Activated naive CD8-positive, alpha-beta T cell treated with anti-CD3 and anti-CD28 coated beads, Interleukin-2, amount 50 U/mL, for 24 hours (primary cell): ENCODE results near the gene COQ2.
"Not testable (repeated sequence)": the region's sequence is repeated elsewhere in the genome, so short reads cannot be mapped to it uniquely, and the experiment has no call there.

Experiments used
- ATAC-seq: fragments of 150-1000 bp; cut with Tn5 transposase; one replicate; pipeline ENCODE4 v1.10.0; 2021
- DNase-seq: peaks from one replicate; pipeline ENCODE4 v3.0.0; 2021
- H3K27ac Mint-ChIP-seq: one replicate; pipeline ENCODE4 v1.8.0; 2021; ENCODE audit warnings: mild to moderate bottlenecking, mixed read lengths
- H3K27me3 Mint-ChIP-seq: one replicate; pipeline ENCODE4 v1.8.0; 2021; ENCODE audit warnings: mixed read lengths
- H3K36me3 Mint-ChIP-seq: one replicate; pipeline ENCODE4 v1.8.0; 2021; ENCODE audit warnings: low read depth, mixed read lengths
- H3K4me1 Mint-ChIP-seq: one replicate; pipeline ENCODE4 v1.8.0; 2021; ENCODE audit warnings: mixed read lengths
- H3K4me3 Mint-ChIP-seq: one replicate; pipeline ENCODE4 v1.8.0; 2021; ENCODE audit warnings: mild to moderate bottlenecking, moderate library complexity, mixed read lengths
- H3K9me3 Mint-ChIP-seq: one replicate; pipeline ENCODE4 v1.8.0; 2021; ENCODE audit warnings: mixed read lengths

The COQ2 gene

GRCh38 chr4:83305187-83305586 is 20.6 kb upstream of the COQ2 start:
- Mint-ChIP-seq H3K4me3 (no peak overlapping the region), H3K36me3 (peaks cover 3% of the 10 kb centered on the region), H3K27me3 (no peaks in the 10 kb centered on the region), H3K4me1 (peaks cover 3% of the 10 kb centered on the region), H3K9me3 (no peaks in the 10 kb centered on the region), H3K27ac (no peak overlapping the region)
- ATAC-seq (no peak), DNase-seq (no peak)

GRCh38 chr4:83297548-83298260 is 13.1 kb upstream of the COQ2 start:
- Mint-ChIP-seq H3K4me1 (peaks cover 13% of the 10 kb centered on the region), H3K27ac (no peak overlapping the region), H3K27me3 (no peaks in the 10 kb centered on the region), H3K36me3 (peaks cover 2% of the 10 kb centered on the region), H3K4me3 (no peak overlapping the region), H3K9me3 (no peaks in the 10 kb centered on the region)
- DNase-seq, result no peak
- no peak for ATAC-seq

- no peak for ATAC-seq
- Mint-ChIP-seq H3K4me1 (peaks cover 12% of the 10 kb centered on the region), H3K4me3 (no peak overlapping the region), H3K36me3 (peaks cover 2% of the 10 kb centered on the region), H3K27me3 (no peaks in the 10 kb centered on the region), H3K27ac (no peak overlapping the region), H3K9me3 (peaks cover 12% of the 10 kb centered on the region)
- no peak for DNase-seq
These were observed 8.9 kb upstream of the COQ2 start for GRCh38 chr4:83293305-83294046.

- H3K27me3 Mint-ChIP-seq, result not testable (repeated sequence)
These were observed 5.6 kb upstream of the COQ2 start for GRCh38 chr4:83290059-83290774.

GRCh38 chr4:83288381-83288780 is 3.8 kb upstream of the COQ2 start:
- not testable (repeated sequence) for H3K27ac Mint-ChIP-seq, H3K4me3 Mint-ChIP-seq, DNase-seq, H3K27me3 Mint-ChIP-seq, H3K36me3 Mint-ChIP-seq, ATAC-seq
- Mint-ChIP-seq H3K4me1 (peaks cover 21% of the 10 kb centered on the region), H3K9me3 (peaks cover 12% of the 10 kb centered on the region)

More at GRCh38 chr4:83290059-83290774, 5.6 kb upstream of the COQ2 start:
- H3K4me1 Mint-ChIP-seq, H3K4me3 Mint-ChIP-seq, ATAC-seq, H3K36me3 Mint-ChIP-seq, H3K27ac Mint-ChIP-seq, DNase-seq: not testable (repeated sequence)
- peaks cover 12% of the 10 kb centered on the region for H3K9me3 Mint-ChIP-seq

- peak overlapping the region; percentile 93 for H3K27ac Mint-ChIP-seq
- peaks cover 4% of the 10 kb centered on the region for H3K9me3 Mint-ChIP-seq
- DNase-seq (peak; percentile 16), ATAC-seq (no peak)
- peaks cover 40% of the 10 kb centered on the region for H3K4me1 Mint-ChIP-seq
- H3K4me3 Mint-ChIP-seq, result peak overlapping the region; percentile 88
- no peaks in the 10 kb centered on the region for H3K27me3 Mint-ChIP-seq
- no peaks in the 10 kb centered on the region for H3K36me3 Mint-ChIP-seq
These were observed 433 bp upstream of the COQ2 start for GRCh38 chr4:83285055-83285407.

- H3K4me3 Mint-ChIP-seq, result peak overlapping the region; percentile 84
- H3K27ac Mint-ChIP-seq, result no peak overlapping the region
- DNase-seq (no peak), ATAC-seq (no peak)
- peaks cover 10% of the 10 kb centered on the region for H3K36me3 Mint-ChIP-seq
- peaks cover 40% of the 10 kb centered on the region for H3K4me1 Mint-ChIP-seq
- H3K27me3 Mint-ChIP-seq, result no peaks in the 10 kb centered on the region
- no peaks in the 10 kb centered on the region for H3K9me3 Mint-ChIP-seq
These were observed 1.4 kb downstream of the COQ2 start for GRCh38 chr4:83283181-83283580.

- Mint-ChIP-seq H3K36me3 (peaks cover 17% of the 10 kb centered on the region), H3K9me3 (no peaks in the 10 kb centered on the region), H3K4me3 (peak overlapping the region; percentile 32), H3K4me1 (peaks cover 43% of the 10 kb centered on the region), H3K27ac (no peak overlapping the region), H3K27me3 (no peaks in the 10 kb centered on the region)
- ATAC-seq (no peak), DNase-seq (peak; percentile 65)
These were observed 2.5 kb downstream of the COQ2 start for GRCh38 chr4:83282049-83282535.

- ATAC-seq (no peak), DNase-seq (no peak)
- Mint-ChIP-seq H3K27ac (no peak overlapping the region), H3K36me3 (peaks cover 23% of the 10 kb centered on the region), H3K4me1 (peaks cover 50% of the 10 kb centered on the region), H3K9me3 (no peaks in the 10 kb centered on the region), H3K27me3 (no peaks in the 10 kb centered on the region), H3K4me3 (no peak overlapping the region)
These were observed 3.3 kb downstream of the COQ2 start for GRCh38 chr4:83281307-83281706.

- peaks cover 30% of the 10 kb centered on the region for H3K4me1 Mint-ChIP-seq
- DNase-seq (no peak), ATAC-seq (peak; percentile 77)
- peak overlapping the region; percentile 20 for H3K4me3 Mint-ChIP-seq
- peak overlapping the region; percentile 80 for H3K27ac Mint-ChIP-seq
- no peaks in the 10 kb centered on the region for H3K27me3 Mint-ChIP-seq
- no peaks in the 10 kb centered on the region for H3K9me3 Mint-ChIP-seq
- peaks cover 34% of the 10 kb centered on the region for H3K36me3 Mint-ChIP-seq
These were observed 8.1 kb downstream of the COQ2 start for GRCh38 chr4:83276299-83277040.

GRCh38 chr4:83273926-83274325 is 10.7 kb downstream of the COQ2 start:
- not testable (repeated sequence) for H3K27ac Mint-ChIP-seq, ATAC-seq, H3K27me3 Mint-ChIP-seq, H3K9me3 Mint-ChIP-seq, H3K4me3 Mint-ChIP-seq, DNase-seq
- Mint-ChIP-seq H3K4me1 (peaks cover 25% of the 10 kb centered on the region), H3K36me3 (peaks cover 41% of the 10 kb centered on the region)

GRCh38 chr4:83272900-83273299 is 11.7 kb downstream of the COQ2 start:
- Mint-ChIP-seq H3K4me3 (no peak overlapping the region), H3K9me3 (no peaks in the 10 kb centered on the region), H3K4me1 (peaks cover 32% of the 10 kb centered on the region), H3K36me3 (peaks cover 39% of the 10 kb centered on the region), H3K27ac (peak overlapping the region; percentile 16), H3K27me3 (no peaks in the 10 kb centered on the region)
- DNase-seq, result no peak
- ATAC-seq, result no peak

- Mint-ChIP-seq H3K36me3 (peaks cover 27% of the 10 kb centered on the region), H3K4me3 (no peak overlapping the region)
These were observed 15.3 kb downstream of the COQ2 start for GRCh38 chr4:83269256-83269655.

GRCh38 chr4:83268491-83268890 is 16.1 kb downstream of the COQ2 start:
- no peak for ATAC-seq
- Mint-ChIP-seq H3K27ac (no peak overlapping the region), H3K36me3 (peaks cover 24% of the 10 kb centered on the region), H3K9me3 (no peaks in the 10 kb centered on the region), H3K4me1 (peaks cover 29% of the 10 kb centered on the region), H3K27me3 (no peaks in the 10 kb centered on the region), H3K4me3 (no peak overlapping the region)
- DNase-seq, result no peak

More at GRCh38 chr4:83269256-83269655, 15.3 kb downstream of the COQ2 start:
- H3K27me3 Mint-ChIP-seq, result no peaks in the 10 kb centered on the region
- H3K27ac Mint-ChIP-seq, result no peak overlapping the region
- DNase-seq, result no peak
- no peak for ATAC-seq
- H3K9me3 Mint-ChIP-seq, result no peaks in the 10 kb centered on the region
- H3K4me1 Mint-ChIP-seq, result peaks cover 29% of the 10 kb centered on the region
